PC-3 (cell line): ENCODE measurements around the gene PRPF6.

Experiments
- CTCF ChIP-seq: fragments of 300-600 bp; sonication (generic); conservative IDR thresholded peaks from 2 replicates; pipeline ENCODE4 v1.5.1; 2017; ENCODE audit warnings: antibody characterized with exemption, low read depth, mild to moderate bottlenecking, low read length
- EZH2 ChIP-seq: fragments of 300-600 bp; sonication (generic); IDR thresholded peaks from one replicate; pipeline ENCODE4 v1.6.1; 2017; ENCODE audit warnings: antibody characterized with exemption, mild to moderate bottlenecking, low read length; ENCODE audit not compliant: unreplicated experiment
- EZH2phosphoT487 ChIP-seq: fragments of 300-600 bp; sonication (generic); IDR thresholded peaks from 2 replicates; pipeline ENCODE4 v1.6.1; 2018; ENCODE audit warnings: mild to moderate bottlenecking, antibody characterized with exemption, low read length, borderline replicate concordance

DNA sequence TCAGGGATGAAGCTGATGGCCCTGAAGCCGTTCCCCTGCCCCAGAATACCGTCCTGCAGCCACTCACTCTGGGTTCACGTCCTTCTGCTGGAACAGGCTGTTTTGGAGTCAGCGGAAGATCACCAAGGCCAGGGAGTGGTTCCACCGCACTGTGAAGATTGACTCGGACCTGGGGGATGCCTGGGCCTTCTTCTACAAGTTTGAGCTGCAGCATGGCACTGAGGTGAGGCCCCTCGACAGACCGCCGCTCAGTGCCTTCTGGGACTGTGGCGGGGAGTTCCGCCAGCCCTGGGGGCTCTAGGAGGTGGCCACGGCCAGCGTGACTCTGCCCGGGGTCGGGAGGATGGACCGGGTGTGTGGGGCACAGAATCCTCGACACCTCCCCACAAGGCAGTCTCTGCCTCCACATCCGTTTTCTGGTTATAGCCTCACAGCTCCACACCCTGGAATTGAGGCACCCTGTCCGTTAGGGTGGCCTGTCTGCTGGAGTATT, 50.9 kb downstream of the PRPF6 start:
- TF ChIP-seq CTCF (no peak), EZH2 (no peak), EZH2phosphoT487 (no peak)
